Thoracic aorta endothelial cell (primary cell): ENCODE measurements around the gene SLC25A30. TPM values are rescaled to one million over a fixed set of nuclear protein-coding genes. Genes with fewer than 3 reads are reported as not detected.

Source experiments
- total RNA-seq: library from RNA; depleted of rRNA; stranded (reverse); fragments of >200 nt; gene quantifications from 2 replicates; pipeline ENCODE4 v1.2.3, GENCODE V29; 2012

Gene SLC25A30, protein sequence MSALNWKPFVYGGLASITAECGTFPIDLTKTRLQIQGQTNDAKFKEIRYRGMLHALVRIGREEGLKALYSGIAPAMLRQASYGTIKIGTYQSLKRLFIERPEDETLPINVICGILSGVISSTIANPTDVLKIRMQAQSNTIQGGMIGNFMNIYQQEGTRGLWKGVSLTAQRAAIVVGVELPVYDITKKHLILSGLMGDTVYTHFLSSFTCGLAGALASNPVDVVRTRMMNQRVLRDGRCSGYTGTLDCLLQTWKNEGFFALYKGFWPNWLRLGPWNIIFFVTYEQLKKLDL
- 21.9 and 32.7 TPM in 2 replicates for total RNA-seq

DNA sequence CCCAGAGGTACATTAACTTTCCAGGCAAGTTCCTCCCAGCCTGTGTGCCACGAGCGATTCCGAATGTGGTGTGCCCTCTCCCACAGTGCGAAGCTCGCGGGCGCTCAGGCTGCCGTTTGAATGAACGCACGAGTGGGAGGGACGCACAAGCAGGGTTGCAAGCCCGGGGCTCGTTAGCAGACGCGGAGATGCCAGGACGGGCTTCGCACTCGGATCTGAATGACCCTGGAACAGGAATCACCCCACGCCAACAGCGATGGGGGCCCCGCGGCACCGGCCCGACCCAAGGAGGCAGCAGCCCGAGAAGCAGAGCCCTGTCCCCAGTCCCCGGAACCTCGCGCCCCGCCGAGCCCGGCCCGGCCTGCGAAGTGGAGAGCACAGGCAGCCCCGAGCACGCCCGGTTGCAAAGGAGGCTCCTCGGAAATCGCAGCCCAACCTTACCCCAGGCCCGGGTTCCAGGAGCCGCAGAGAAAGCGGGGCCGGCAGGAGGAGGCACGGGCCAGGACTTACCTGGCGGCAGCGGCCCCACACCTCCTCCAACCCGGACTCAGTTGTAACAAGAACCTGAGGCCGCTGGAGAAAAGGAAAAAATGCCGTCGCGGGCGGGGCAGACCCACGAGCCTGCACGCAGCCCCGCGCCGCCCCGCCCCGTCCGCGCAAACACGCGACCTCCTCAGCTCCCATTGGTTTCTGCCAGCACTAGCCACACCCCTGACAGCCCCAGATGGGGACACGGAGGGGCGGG lies at the start of gene SLC25A30:
Gene SLC25A30 (minus strand): TSS at position 584 of the 745 bp plus-strand sequence. CDS start 6,948 bp downstream, outside the sequence.

DNA sequence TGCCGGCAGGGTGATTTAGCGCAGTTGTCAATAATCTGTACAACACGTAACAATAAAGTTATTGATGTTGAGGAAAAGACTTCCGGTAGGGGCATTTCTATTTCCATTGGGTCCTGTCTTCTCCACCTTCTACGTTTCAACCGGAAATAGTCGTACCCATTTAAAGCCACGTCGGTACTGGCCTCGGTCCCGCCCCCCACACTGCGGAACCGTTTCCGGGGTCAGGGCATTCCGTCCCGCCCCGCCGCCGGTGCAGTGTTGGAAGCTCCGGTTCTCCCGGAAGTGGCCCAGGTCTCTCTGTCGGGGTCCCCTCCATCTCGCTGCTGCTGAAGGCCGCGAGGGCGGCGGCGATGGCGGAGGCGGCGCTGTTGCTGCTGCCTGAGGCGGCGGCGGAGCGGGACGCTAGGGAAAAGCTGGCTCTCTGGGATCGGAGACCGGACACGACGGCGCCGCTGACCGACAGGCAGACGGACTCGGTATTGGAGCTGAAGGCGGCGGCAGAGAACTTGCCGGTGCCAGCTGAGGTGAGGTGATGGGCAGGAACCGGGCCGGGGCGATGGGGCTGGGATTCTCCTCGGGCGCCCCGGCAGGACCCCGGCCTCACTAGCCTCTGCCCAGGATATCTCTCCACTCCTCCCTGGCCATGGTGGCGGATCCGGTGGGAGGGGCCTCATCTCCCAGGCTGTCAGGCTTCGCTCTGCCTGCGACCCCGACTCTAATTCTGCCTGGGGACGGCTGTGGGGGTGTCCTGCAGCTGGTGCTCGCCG lies 46.7 kb upstream of the SLC25A30 start, which contains the start of gene COG3:
Gene COG3 (plus strand): TSS at position 253 of the 767 bp plus-strand sequence. CDS start 98 bp downstream, at position 351.

Other genes starting within 250 kb of the SLC25A30 start
- under 0.01 TPM in 1 of 2 replicates, not detected in the other for gene KCTD4, start 217.3 kb downstream of the SLC25A30 start, total RNA-seq
- gene TPT1, start 77.2 kb downstream of the SLC25A30 start, total RNA-seq: 2,458 and 2,781 TPM in 2 replicates
- 35.5 and 37.6 TPM in 2 replicates for gene COG3, start 46.6 kb upstream of the SLC25A30 start, total RNA-seq
- gene ERICH6B, start 197.4 kb upstream of the SLC25A30 start, total RNA-seq: not detected in 2 replicates